RWPE2 (cell line): Measurements from ENCODE around the gene WDR72.

Experiments
- ATAC-seq: fragments of 200-7000 bp; cut with Tn5 transposase; 3 replicates; pipeline ENCODE4 v1.9.1; 2021; ENCODE audit warnings: low read depth
- DNase-seq: peaks from one replicate; pipeline ENCODE4 v3.0.0-alpha.2; 2020; ENCODE audit warnings: low spot score
- H3K27ac ChIP-seq: fragments of 450-650 bp; 2 replicates; pipeline ENCODE4 v1.5.1; 2017; ENCODE audit warnings: mild to moderate bottlenecking; ENCODE audit not compliant: poor library complexity, severe bottlenecking
- H3K27me3 ChIP-seq: fragments of 250-450 bp; sonication (Bioruptor Pico); 2 replicates; pipeline ENCODE4 v1.5.1; 2021; ENCODE audit warnings: mild to moderate bottlenecking, moderate library complexity; ENCODE audit not compliant: insufficient read depth, poor library complexity, severe bottlenecking
- H3K36me3 ChIP-seq: fragments of 250-450 bp; sonication (Bioruptor Pico); 2 replicates; pipeline ENCODE4 v1.5.1; 2020; ENCODE audit warnings: low read depth, mild to moderate bottlenecking, moderate library complexity
- H3K4me1 ChIP-seq: fragments of 250-450 bp; sonication (Bioruptor Pico); 2 replicates; pipeline ENCODE4 v1.5.1; 2021; ENCODE audit warnings: mild to moderate bottlenecking, moderate library complexity; ENCODE audit not compliant: insufficient read depth, poor library complexity, severe bottlenecking
- H3K4me3 ChIP-seq: fragments of 250-450 bp; sonication (Bioruptor Pico); 2 replicates; pipeline ENCODE4 v1.5.1; 2021; ENCODE audit warnings: mild to moderate bottlenecking, moderate library complexity; ENCODE audit not compliant: severe bottlenecking
- H3K9me3 ChIP-seq: fragments of 250-450 bp; sonication (Bioruptor Pico); 2 replicates; pipeline ENCODE4 v1.5.1; 2021; ENCODE audit warnings: mild to moderate bottlenecking, moderate library complexity; ENCODE audit not compliant: severe bottlenecking
- CTCF ChIP-seq: fragments of 450-650 bp; IDR thresholded peaks from one replicate; pipeline ENCODE4 v1.5.1; 2017; ENCODE audit warnings: mild to moderate bottlenecking, moderate library complexity; ENCODE audit not compliant: poor library complexity, severe bottlenecking

The WDR72 gene

GRCh38 chr15:53522991-53523390 is 236.5 kb downstream of the WDR72 start:
- Histone ChIP-seq H3K36me3 (no peaks in the 10 kb centered on the region), H3K9me3 (no peaks in the 10 kb centered on the region), H3K4me1 (no peaks in the 10 kb centered on the region), H3K4me3 (no peak overlapping the region), H3K27me3 (peaks cover 6% of the 10 kb centered on the region), H3K27ac (no peak overlapping the region)
- ATAC-seq (no peak), DNase-seq (no peak)
- TF ChIP-seq CTCF = no peak

GRCh38 chr15:53520996-53521395 is 238.5 kb downstream of the WDR72 start:
- TF ChIP-seq CTCF = no peak
- Histone ChIP-seq H3K27ac (no peak overlapping the region), H3K9me3 (no peaks in the 10 kb centered on the region), H3K4me3 (no peak overlapping the region), H3K27me3 (peaks cover 17% of the 10 kb centered on the region), H3K36me3 (no peaks in the 10 kb centered on the region), H3K4me1 (no peaks in the 10 kb centered on the region)
- no peak for DNase-seq
- ATAC-seq = no peak

- H3K36me3 ChIP-seq = no peaks in the 10 kb centered on the region
- DNase-seq (no peak), ATAC-seq (no peak)
- no peak overlapping the region for H3K27ac ChIP-seq
- no peak overlapping the region for H3K4me3 ChIP-seq
- H3K9me3 ChIP-seq = no peaks in the 10 kb centered on the region
- no peaks in the 10 kb centered on the region for H3K4me1 ChIP-seq
- H3K27me3 ChIP-seq = peaks cover 18% of the 10 kb centered on the region
- no peak for TF ChIP-seq CTCF
Observed at GRCh38 chr15:53513431-53513830, 246.0 kb downstream of the WDR72 start.

- H3K4me3 ChIP-seq = no peak overlapping the region
- DNase-seq (no peak), ATAC-seq (no peak)
- peaks cover 12% of the 10 kb centered on the region for H3K27me3 ChIP-seq
- H3K4me1 ChIP-seq = no peaks in the 10 kb centered on the region
- TF ChIP-seq CTCF = peak; percentile 10
- H3K9me3 ChIP-seq = no peaks in the 10 kb centered on the region
- H3K36me3 ChIP-seq = no peaks in the 10 kb centered on the region
- no peak overlapping the region for H3K27ac ChIP-seq
Observed at GRCh38 chr15:53512029-53512428, 247.4 kb downstream of the WDR72 start.

GRCh38 chr15:53511175-53511574 is 248.3 kb downstream of the WDR72 start:
- H3K9me3 ChIP-seq = no peaks in the 10 kb centered on the region
- ATAC-seq = no peak
- peaks cover 7% of the 10 kb centered on the region for H3K27me3 ChIP-seq
- H3K27ac ChIP-seq = no peak overlapping the region
- no peaks in the 10 kb centered on the region for H3K4me1 ChIP-seq
- no peak overlapping the region for H3K4me3 ChIP-seq
- no peak for TF ChIP-seq CTCF
- DNase-seq = no peak
- H3K36me3 ChIP-seq = no peaks in the 10 kb centered on the region
